Fibroblast of skin of back (primary cell): ENCODE measurements around the gene MEIS1.

Experiments used
- DNase-seq: peaks from one replicate; pipeline ENCODE4 v3.0.0-alpha.2; 2013

The MEIS1 gene

GRCh38 chr2:66569321-66569851 is 134.5 kb downstream of the MEIS1 start:
- DNase-seq: peak; percentile 53

- no peak for DNase-seq
Measured at GRCh38 chr2:66569974-66570373, 135.0 kb downstream of the MEIS1 start.

DNA sequence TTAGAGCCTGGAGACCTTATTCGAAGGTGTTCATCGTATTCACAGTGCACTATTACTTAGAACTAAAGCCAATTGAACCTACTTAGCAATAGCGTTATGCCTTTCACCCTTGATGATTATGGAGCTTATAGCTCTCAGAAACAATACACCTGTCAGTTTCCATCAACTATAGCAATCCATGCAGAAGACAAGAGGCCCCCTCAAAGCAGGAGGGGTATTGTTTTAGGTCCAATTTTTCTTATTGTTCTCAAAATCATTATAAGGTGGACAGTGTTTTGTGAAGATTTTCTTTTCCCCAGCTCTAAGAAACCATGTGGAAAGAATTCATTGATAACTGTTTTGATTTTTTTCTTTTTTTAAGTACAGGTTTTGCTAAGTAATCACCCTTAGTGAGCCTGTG is 135.5 kb downstream of the MEIS1 start:
- DNase-seq: no peak

DNA sequence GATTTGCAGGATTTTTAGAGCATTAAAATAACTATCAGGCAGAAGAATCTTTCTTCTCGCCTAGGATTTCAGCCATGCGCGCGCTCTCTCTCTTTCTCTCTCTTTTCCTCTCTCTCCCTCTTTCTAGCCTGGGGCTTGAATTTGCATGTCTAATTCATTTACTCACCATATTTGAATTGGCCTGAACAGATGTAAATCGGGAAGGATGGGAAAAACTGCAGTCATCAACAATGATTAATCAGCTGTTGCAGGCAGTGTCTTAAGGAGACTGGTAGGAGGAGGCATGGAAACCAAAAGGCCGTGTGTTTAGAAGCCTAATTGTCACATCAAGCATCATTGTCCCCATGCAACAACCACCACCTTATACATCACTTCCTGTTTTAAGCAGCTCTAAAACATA is 137.0 kb downstream of the MEIS1 start:
- DNase-seq: no peak

- no peak for DNase-seq
Measured at GRCh38 chr2:66572391-66572790, 137.5 kb downstream of the MEIS1 start.

DNA sequence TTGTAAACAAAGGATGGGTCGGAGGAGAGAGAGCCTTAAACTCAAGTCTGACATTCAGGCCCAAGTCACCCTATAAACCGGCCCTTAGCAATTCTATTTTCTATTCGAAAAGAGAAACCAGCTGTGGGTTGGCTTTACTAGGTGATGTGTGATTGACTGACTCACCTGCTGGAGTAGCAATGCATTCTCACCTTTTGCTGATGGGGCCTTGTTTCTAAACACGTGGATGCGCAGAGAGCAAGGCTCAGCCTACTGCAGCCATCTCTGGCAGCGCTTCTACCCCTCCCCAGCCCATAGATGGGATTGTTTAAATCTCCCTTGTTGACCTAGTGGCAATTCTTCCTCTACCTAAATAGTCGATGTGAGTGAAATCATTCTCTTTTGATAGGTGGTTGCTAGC is 138.5 kb downstream of the MEIS1 start:
- no peak for DNase-seq

- no peak for DNase-seq
Measured at GRCh38 chr2:66573821-66574233, 138.9 kb downstream of the MEIS1 start.

DNA sequence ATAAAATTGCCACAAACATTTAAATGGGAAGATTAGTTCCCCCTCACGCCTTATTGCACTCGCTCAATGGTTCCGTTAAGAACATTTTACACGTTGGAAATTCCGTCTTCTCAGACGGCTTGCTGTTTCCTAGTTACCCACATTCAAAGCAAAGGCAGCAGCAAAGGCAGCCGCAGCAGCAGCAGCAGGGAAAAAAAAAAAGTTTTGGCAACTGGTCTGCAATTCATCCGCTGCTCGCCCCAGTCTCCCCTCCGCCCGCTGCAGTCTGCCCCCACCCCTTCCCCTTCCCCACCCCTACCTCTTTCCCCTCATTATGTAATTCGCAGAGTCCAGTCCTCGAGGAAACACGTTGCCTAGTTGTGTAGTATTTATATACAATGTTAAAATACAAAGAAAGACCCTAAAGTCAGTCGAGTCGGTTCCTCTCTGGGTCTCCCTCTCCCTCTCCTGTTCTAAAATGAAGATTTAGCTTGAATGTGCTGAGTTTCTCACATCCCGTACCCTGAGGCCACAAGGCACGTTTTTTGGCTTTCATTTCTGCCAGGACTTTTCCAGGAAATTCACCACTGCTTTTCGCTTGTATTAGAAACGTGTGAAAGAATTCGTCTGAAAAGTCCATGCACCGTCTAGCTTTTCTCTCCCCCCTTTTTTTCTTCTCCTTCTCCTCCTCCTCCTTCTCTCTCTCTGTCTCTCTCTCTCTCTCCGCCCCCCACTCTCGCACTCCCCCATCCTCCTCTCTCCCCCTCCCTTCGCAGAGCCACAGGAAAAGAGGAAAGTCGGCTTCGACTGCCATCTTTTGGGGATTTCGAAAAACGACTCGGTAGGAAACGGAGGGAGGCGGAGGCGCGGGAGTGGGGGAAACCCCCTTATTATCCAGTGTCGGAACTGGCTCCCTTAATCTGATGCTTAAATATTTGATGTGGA is 140.0 kb downstream of the MEIS1 start:
- DNase-seq: peak; percentile 89

DNA sequence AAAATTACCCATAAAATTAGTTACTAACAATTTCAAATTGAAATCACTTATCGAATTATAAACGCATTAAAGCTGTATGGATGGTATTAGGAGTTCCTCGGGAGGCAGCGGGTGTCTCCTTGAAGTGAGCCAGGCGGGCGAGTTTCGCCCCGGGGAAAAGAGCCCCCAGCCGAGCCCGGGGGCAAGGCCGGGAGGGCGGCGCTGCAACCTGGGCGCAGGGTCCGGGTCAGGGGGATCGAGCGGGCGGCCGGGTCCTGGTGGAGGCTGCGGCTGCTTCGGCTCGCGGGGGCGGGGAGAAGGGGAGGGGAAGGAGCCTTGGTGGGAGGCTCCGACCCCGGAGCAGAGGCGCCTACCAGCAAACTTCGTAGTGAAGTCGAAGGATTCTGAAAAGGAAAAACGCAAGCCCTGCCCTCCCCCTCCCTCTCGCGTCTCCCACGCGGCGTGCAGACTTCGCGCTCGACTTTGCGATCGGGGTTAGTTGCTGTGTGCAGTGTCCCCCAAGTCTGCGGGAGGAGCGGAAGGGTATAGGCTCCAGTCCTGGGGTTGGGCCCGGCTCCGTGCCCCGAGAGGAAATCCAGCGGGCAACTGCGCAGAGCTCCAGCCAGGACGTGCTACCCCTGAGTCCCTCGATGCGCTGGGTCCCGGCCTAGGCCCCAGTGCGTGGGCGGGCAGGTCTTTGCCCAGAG is 140.8 kb downstream of the MEIS1 start:
- DNase-seq: no peak

DNA sequence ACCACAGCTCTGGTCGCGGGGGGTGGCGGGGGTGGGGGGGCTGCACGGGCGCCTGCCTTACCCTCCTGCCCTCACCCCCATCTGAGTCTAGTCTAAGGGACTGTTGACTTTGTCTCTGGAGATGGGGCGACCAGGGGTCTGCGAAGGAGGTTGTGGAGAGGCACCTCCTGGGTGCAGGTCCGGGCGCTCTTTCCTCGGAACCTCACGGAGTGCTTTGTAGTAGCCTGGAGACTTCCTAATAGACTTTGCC is 141.3 kb downstream of the MEIS1 start:
- no peak for DNase-seq

- peak; percentile 50 for DNase-seq
Measured at GRCh38 chr2:66576561-66577320, 141.8 kb downstream of the MEIS1 start.

- no peak for DNase-seq
Measured at GRCh38 chr2:66577321-66578053, 142.6 kb downstream of the MEIS1 start.

DNA sequence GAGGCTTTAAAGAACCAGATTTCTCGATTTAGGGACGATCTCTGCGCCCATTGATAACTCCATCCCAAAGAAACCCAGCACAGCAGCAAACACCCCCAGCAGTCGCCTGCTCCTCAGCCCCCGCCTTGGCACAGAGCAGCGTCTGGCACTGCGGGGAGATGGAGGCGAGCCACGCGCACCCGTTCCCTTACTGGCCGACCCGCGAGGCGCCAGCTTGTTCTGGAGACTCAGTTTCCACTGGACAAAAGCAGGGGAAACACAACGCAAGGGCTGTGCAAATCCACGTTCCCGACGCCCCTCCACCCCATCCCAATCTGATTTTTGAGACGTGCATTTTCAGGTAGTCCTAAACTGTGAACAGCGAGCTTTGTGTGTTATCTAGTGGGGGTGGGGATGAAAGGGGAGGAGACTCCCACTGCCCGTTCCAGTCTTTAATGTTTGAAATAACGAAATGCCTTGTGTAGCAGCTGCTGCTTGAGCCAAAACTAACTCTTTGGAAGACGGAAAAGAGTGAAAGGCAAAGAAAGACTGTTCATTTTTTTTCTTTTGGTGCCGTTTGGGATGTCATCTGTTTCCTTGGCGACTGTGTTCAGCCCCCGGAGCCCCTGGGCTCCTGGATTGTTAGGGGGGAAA is 143.2 kb downstream of the MEIS1 start:
- no peak for DNase-seq

DNA sequence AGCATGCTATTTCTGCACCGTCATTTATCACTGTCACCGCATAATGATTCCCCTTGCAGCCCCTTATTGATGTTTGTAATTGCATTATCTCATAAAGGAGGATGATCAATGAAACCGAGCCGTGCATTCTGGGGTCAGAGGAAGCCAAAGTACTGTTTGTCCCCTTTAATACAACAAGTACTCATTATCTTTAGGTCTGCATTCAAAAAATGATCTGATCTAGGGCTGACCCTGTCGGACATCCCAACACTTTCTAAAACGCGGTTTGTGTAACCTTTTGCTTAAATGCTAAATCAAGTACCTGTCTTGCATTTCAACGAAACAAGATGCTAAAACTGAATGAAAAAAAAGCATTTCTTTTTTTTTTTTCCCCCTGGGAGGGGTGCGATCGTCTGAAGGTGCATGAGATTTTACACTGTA is 143.8 kb downstream of the MEIS1 start:
- no peak for DNase-seq

DNA sequence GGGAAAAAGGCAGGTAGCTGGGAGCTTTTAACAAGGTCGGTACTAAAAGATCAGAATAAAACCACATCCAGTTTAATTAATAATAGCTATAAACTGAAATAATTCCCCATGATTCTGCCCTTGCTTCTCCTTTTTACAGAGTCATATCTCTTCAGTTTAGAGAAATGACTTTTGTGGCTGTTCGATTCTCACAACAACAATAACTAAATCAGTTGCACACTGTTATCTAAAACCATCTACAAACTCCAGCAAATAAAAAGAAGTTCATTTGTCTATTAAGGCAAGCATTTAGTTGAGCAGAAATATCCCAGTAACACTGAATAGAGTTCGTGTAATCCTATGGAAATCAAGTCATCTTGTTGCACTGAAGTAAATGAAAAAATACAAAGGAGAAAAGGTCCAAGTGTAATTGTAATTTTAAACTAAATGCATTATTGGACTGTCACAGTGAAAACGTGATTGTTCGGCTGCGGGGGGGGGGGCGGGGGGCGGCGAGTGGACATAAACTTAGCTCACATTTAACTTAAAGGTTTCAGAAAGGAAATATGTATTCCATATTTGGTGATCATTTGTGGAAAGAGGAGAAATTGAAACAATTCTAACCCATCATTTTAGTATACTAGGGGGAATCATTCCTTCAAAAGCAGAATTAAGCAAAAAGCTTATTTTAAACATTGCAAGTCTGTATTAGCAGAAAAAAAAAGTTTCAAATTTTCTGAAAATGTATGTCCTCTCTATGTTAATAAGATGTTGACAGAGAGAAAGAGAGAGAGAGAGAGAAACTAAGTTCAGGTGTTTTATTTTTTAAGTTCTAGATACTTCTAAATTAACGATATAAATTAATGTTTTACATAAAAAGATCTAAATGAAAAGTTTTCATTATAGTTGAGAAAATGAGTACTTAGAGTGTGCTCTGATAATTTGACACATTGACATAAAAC is 144.5 kb downstream of the MEIS1 start:
- no peak for DNase-seq

DNA sequence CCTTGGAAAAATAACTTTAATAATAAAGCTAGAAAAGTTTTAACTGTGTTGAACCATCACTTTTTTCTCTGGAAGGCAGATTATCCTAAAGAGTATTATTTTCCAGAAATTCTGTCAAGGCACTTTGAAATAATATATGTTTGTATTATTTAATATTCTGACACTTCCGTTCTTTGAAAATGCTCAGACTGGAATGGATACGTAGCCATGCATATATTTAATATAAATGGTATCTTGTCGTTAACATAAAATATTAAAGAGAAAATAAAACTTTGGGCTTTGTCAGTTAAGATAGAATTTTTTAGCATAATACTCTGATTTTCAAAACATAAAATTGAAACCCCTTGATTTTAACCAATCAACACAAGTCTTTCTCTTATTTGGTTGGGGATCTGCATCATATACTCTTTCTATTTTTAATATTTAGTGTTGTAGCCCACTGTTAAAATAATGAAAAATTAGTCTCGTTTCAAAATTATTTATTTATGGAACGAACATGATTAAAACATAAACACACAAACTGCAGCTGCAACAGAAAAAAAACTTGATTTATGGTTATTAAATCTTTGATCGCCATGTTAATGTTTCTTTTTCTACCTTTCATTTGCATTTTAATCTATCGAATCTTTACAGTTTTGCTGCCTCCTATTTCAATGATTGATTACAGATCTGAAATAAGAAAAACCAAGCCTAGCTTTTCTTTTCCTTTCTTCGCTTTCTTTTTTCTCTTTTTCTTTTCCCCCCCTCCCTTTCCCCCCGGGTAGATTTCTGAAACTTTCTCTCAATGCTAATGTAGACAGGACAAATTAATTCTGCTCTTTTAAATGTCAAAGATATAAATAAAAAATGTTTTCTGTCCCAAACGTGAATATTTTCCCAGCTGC is 145.5 kb downstream of the MEIS1 start:
- no peak for DNase-seq

- peak; percentile 51 for DNase-seq
Measured at GRCh38 chr2:66581339-66582103, 146.6 kb downstream of the MEIS1 start.

- no peak for DNase-seq
Measured at GRCh38 chr2:66582104-66582986, 147.4 kb downstream of the MEIS1 start.
